GM12875 (cell line): ENCODE measurements around the gene AJM1.
A peak's percentile ranks its signal among the peaks of the same experiment; 100 is the strongest.

Experiments used
- H3K4me3 ChIP-seq: one replicate; pipeline ENCODE4 v1.5.1; 2011; ENCODE audit warnings: low read depth, low read length, control low read depth
- TF ChIP-seq, protein P1 (sequence below): IDR thresholded peaks from 2 replicates; pipeline ENCODE4 v1.5.1; 2011; ENCODE audit warnings: low read depth, mild to moderate bottlenecking, control low read depth, inconsistent platforms, low read length, moderate library complexity, borderline replicate concordance; ENCODE audit not compliant: insufficient read depth

AJM1 gene

GRCh38 chr9:136846376-136847087 lies 4.3 kb downstream of the AJM1 start:
- no peak overlapping the region for H3K4me3 ChIP-seq
- TF ChIP-seq, protein P1, sequence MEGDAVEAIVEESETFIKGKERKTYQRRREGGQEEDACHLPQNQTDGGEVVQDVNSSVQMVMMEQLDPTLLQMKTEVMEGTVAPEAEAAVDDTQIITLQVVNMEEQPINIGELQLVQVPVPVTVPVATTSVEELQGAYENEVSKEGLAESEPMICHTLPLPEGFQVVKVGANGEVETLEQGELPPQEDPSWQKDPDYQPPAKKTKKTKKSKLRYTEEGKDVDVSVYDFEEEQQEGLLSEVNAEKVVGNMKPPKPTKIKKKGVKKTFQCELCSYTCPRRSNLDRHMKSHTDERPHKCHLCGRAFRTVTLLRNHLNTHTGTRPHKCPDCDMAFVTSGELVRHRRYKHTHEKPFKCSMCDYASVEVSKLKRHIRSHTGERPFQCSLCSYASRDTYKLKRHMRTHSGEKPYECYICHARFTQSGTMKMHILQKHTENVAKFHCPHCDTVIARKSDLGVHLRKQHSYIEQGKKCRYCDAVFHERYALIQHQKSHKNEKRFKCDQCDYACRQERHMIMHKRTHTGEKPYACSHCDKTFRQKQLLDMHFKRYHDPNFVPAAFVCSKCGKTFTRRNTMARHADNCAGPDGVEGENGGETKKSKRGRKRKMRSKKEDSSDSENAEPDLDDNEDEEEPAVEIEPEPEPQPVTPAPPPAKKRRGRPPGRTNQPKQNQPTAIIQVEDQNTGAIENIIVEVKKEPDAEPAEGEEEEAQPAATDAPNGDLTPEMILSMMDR, result no peak

GRCh38 chr9:136847088-136847825 lies 5.0 kb downstream of the AJM1 start:
- H3K4me3 ChIP-seq, result peak overlapping the region; percentile 64
- TF ChIP-seq, protein P1, result no peak

DNA sequence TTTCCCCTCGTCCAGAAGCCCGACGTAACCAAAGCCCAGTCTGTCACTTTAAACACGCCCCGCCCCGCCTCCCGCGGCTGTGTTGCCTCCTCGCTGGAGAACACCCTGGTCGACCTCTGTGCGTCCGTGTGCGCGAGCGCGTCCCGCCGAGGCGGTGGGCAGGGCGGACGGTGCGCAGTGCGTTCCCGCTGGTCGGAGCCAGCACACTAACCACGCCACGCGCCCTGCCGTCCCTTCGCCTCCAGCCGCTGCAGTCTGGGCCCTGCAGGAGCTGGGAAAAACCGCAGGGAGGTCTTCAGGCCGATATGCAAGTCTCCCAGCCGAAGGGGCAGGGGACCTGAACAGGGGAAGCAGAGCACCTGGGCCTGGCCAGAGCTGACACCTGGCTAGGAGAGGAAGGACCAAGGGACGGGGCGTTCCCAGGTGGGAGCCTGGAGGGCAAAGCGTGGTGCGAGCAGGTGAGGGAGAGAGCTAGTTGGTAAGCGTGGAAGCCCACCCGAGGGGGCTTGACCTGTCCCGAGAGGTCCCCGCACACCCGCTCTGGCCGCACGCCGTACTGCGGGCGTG lies 5.6 kb downstream of the AJM1 start:
- TF ChIP-seq, protein P1, result no peak
- H3K4me3 ChIP-seq, result peak overlapping the region; percentile 64

DNA sequence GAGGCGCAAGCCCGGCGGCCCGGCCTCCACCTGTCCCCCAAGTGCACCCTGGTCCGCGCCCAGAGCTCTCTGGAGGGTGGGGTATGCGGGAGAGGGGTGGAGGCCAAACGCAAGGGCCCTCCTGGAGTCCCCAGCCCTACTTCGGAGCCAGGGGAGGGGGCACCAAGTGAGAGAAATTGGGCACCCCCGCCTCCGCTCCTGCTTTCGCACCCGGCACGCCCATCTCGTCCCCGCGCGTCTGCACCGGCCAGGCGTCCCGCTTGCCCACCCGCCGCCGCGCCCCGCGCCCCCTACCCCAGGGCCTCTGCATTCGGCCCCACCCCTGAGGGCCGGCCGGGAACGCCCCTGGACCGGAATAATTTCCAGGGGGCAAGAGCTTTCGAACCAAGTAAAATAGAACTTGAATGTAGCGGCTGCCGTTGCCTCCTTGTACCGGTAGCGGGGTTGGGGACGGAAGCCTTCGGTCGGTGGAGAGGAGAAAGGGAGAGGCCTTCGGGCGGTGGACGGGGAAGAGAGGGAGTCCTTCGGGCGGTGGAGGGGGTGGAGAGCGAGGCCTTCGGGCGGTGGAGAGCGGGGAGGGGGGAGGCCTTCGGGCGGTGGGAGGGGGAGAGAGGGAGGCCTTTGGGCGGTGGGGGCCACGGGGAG lies 6.2 kb downstream of the AJM1 start:
- TF ChIP-seq, protein P1, result no peak
- H3K4me3 ChIP-seq, result peak overlapping the region; percentile 64

GRCh38 chr9:136849038-136849959 lies 7.0 kb downstream of the AJM1 start, which contains the start of gene PHPT1:
Gene PHPT1, plus strand, starts transcription at chr9:136849409. Its CDS starts 22 bp downstream, at chr9:136849431.
- TF ChIP-seq, protein P1, result no peak
- peak within 1 kb of the TSS; percentile 78 for H3K4me3 ChIP-seq

DNA sequence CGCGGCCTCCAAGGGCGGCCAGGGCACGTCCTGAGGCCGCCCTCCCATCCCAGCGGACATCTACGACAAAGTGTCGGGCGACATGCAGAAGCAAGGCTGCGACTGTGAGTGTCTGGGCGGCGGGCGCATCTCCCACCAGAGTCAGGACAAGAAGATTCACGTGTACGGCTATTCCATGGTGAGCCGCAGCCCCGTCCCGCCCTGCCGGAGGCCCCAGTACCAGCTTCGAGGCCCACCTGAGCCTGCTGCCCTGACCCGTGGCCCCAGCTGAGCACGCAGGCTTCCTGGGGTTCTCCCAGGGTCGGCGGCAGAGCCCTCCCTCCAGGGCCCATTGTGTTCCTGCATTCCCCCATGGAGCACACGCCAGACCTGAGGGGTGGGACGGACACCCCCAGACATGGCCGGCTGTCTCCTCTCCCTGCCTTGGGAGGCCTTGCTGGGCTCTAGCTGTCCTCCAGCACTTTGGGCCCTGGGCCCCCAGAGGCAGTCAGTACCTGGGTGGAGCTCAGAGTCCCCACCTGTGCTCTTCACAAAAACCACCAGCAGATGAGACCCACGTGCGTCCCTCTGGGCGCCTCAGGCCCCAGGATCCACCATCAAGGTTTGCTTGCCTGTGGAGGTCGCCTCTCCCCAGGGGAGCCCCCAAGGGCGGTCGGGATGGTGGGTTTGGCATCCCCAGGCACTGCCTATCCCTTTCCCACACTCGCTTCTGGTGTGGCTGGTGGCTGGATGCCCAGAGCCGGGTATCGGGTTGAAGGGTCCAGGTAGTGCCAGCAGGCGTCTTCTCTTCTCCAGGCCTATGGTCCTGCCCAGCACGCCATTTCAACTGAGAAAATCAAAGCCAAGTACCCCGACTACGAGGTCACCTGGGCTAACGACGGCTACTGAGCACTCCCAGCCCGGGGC lies 7.9 kb downstream of the AJM1 start:
- H3K4me3 ChIP-seq, result peak overlapping the region; percentile 78

More for the DNA sequence above, 7.9 kb downstream of the AJM1 start:
- TF ChIP-seq, protein P1, result no peak
